SK-N-SH (cell line): Measurements from ENCODE around the gene SLC1A3. TPM values are rescaled to one million over a fixed set of nuclear protein-coding genes. Genes with fewer than 3 reads are reported as not detected.

Experiments used
- CTCF ChIA-PET: fragments of 300-600, 350-600 bp; formaldehyde crosslinking; extraction: SDS; loops from one replicate; lab custom pipeline; 2021; lab: Yijun Ruan, JAX
- POLR2A ChIA-PET: fragments of 350-600 bp; sonication (Branson Sonifier 250); formaldehyde crosslinking; extraction: SDS; loops from one replicate; lab custom pipeline; 2020; ENCODE audit warnings: antibody characterized with exemption, inconsistent platforms; lab: Yijun Ruan, JAX
- DNase-seq: peaks from one replicate; pipeline ENCODE4 v3.0.0; 2012
- H2AFZ ChIP-seq: fragments of 200-600 bp; sonication (generic); 2 replicates; pipeline ENCODE4 v1.8.1; 2016; ENCODE audit warnings: antibody characterized with exemption, mild to moderate bottlenecking, low read depth
- H3F3A ChIP-seq: fragments of 200-600 bp; sonication (generic); replicated peaks from 2 replicates; pipeline ENCODE3; 2016; ENCODE audit warnings: antibody characterized with exemption, mild to moderate bottlenecking; ENCODE audit not compliant: insufficient read depth
- H3K27ac ChIP-seq, 2 experiments: fragments of 200-500 bp in 1 of 2; fragments of 200-600 bp in 1 of 2; sonication (Bioruptor generic) in 1 of 2; sonication (generic), shearing (Covaris generic) in 1 of 2; 2 replicates each; pipeline versions ENCODE4 v1.5.1 to v1.6.1; 2014 to 2016; ENCODE audit warnings: low read depth in 2 of 2, inconsistent platforms in 1 of 2, low read length in 1 of 2, mild to moderate bottlenecking in 1 of 2, mixed read lengths in 1 of 2
- H3K27me3 ChIP-seq: fragments of 200-600 bp; sonication (generic), shearing (Covaris generic); 2 replicates; pipeline ENCODE4 v1.6.1; 2016; ENCODE audit warnings: mixed run types; ENCODE audit not compliant: insufficient read depth
- H3K36me3 ChIP-seq, 2 experiments: fragments of 200-500 bp in 1 of 2; fragments of 200-600 bp in 1 of 2; sonication (Bioruptor generic) in 1 of 2; sonication (generic) in 1 of 2; replicated peaks in 1 of 2; 2 replicates each; pipeline versions ENCODE3 to v1.5.1; 2014 to 2016; ENCODE audit warnings: low read length in 1 of 2, mild to moderate bottlenecking in 1 of 2; ENCODE audit not compliant: insufficient read depth in 2 of 2, control insufficient read depth in 1 of 2
- H3K4me1 ChIP-seq, 2 experiments: fragments of 200-500 bp in 1 of 2; fragments of 200-600 bp in 1 of 2; sonication (Bioruptor generic) in 1 of 2; sonication (generic), shearing (Covaris generic) in 1 of 2; 2 replicates each; pipeline versions ENCODE4 v1.5.1 to v1.6.1; 2014 to 2016; ENCODE audit warnings: low read depth in 1 of 2, low read length in 1 of 2, mixed run types in 1 of 2; ENCODE audit not compliant: insufficient read depth in 2 of 2, control insufficient read depth in 1 of 2
- H3K4me2 ChIP-seq: fragments of 200-600 bp; sonication (generic), shearing (Covaris generic); 2 replicates; pipeline ENCODE4 v1.6.1; 2017; ENCODE audit warnings: mixed run types
- H3K4me3 ChIP-seq, 2 experiments: fragments of 200-500 bp in 1 of 2; fragments of 200-600 bp in 1 of 2; sonication (Bioruptor generic) in 1 of 2; sonication (generic), shearing (Covaris generic) in 1 of 2; 2 replicates each; pipeline versions ENCODE4 v1.5.1 to v1.8.1; 2014 to 2016; ENCODE audit warnings: low read depth in 2 of 2, inconsistent platforms in 1 of 2, low read length in 1 of 2, mild to moderate bottlenecking in 1 of 2, mixed read lengths in 1 of 2, moderate library complexity in 1 of 2
- H3K79me2 ChIP-seq: fragments of 200-600 bp; sonication (generic); 2 replicates; pipeline ENCODE4 v1.8.1; 2017; ENCODE audit warnings: mild to moderate bottlenecking; ENCODE audit not compliant: insufficient read depth
- H3K9ac ChIP-seq: fragments of 200-600 bp; sonication (generic); 2 replicates; pipeline ENCODE4 v1.6.1; 2017; ENCODE audit warnings: mixed run types
- H3K9me2 ChIP-seq: fragments of 200-600 bp; sonication (generic); 2 replicates; pipeline ENCODE4 v1.6.1; 2017; ENCODE audit warnings: mixed run types
- H3K9me3 ChIP-seq: fragments of 200-600 bp; sonication (generic); 2 replicates; pipeline ENCODE4 v1.6.1; 2017; ENCODE audit warnings: mixed run types, mild to moderate bottlenecking, moderate library complexity
- H4K20me1 ChIP-seq: fragments of 200-600 bp; sonication (generic); 2 replicates; pipeline ENCODE4 v1.6.1; 2017; ENCODE audit warnings: mild to moderate bottlenecking, mixed run types; ENCODE audit not compliant: insufficient read depth
- FOSL2 ChIP-seq: IDR thresholded peaks from 2 replicates; pipeline ENCODE4 v1.4.0; 2012; ENCODE audit warnings: low read depth, mild to moderate bottlenecking, moderate library complexity, borderline replicate concordance
- FOXJ3 ChIP-seq: sonication (generic); formaldehyde crosslinking; IDR thresholded peaks from 2 replicates; pipeline ENCODE4 v1.5.1; 2020; ENCODE audit warnings: mild to moderate bottlenecking, missing genetic modification reagents
- FOXM1 ChIP-seq: IDR thresholded peaks from 2 replicates; pipeline ENCODE4 v1.4.0; 2012; ENCODE audit warnings: low read depth, mild to moderate bottlenecking
- MXI1 ChIP-seq: IDR thresholded peaks from 2 replicates; pipeline ENCODE4 v1.6.1; 2012; ENCODE audit warnings: mild to moderate bottlenecking, low read depth, low read length, improper control_type of control experiment
- NRF1 ChIP-seq: IDR thresholded peaks from 2 replicates; pipeline ENCODE4 v1.6.1; 2012; ENCODE audit warnings: low read depth, mild to moderate bottlenecking, low read length
- RFX5 ChIP-seq: IDR thresholded peaks from 2 replicates; pipeline ENCODE4 v1.6.1; 2012; ENCODE audit warnings: mild to moderate bottlenecking, improper control_type of control experiment, low read length
- RXRA ChIP-seq: IDR thresholded peaks from 2 replicates; pipeline ENCODE4 v1.4.0; 2012; ENCODE audit warnings: low read depth, mild to moderate bottlenecking, borderline replicate concordance
- SMC3 ChIP-seq: IDR thresholded peaks from 2 replicates; pipeline ENCODE4 v1.6.1; 2012; ENCODE audit warnings: low read depth, low read length, improper control_type of control experiment
- TEAD4 ChIP-seq: IDR thresholded peaks from 2 replicates; pipeline ENCODE4 v1.4.0; 2012; ENCODE audit warnings: mild to moderate bottlenecking, borderline replicate concordance; ENCODE audit not compliant: insufficient read depth
- WGBS: methylation state at CpG from one replicate; pipeline ENCODE4 v1.1.6; 2017; ENCODE audit warnings: low lambda C conversion rate; 5-methylcytosine and 5-hydroxymethylcytosine counted together
- polyA plus RNA-seq, 3 experiments: library from polyadenylated mRNA; depleted of rRNA; stranded (reverse); fragments of >200 nt; gene quantifications; 2 replicates each; pipeline ENCODE4 v1.2.3, GENCODE V29; 2012
- TF ChIP-seq, protein P1 (sequence below): fragments of 200-600 bp; sonication (generic); IDR thresholded peaks from 2 replicates; pipeline ENCODE4 v1.6.1; 2017; ENCODE audit warnings: antibody characterized with exemption, mild to moderate bottlenecking, moderate library complexity
- TF ChIP-seq, protein P2 (sequence below): fragments of 150-350 bp; IDR thresholded peaks from 2 replicates; pipeline ENCODE4 v1.6.1; 2016; ENCODE audit warnings: mild to moderate bottlenecking, low read depth, low read length
- TF ChIP-seq, protein P3 (sequence below): fragments of 150-350 bp; IDR thresholded peaks from 2 replicates; pipeline ENCODE4 v1.6.1; 2017; ENCODE audit warnings: antibody characterized with exemption, low read length, low read depth, borderline replicate concordance
- TF ChIP-seq, protein P4 (sequence below): IDR thresholded peaks from 2 replicates; pipeline ENCODE4 v1.4.0; 2012; ENCODE audit warnings: low read depth, borderline replicate concordance
- TF ChIP-seq, protein P5 (sequence below): IDR thresholded peaks from 2 replicates; pipeline ENCODE4 v1.4.0; 2012; ENCODE audit warnings: low read depth, borderline replicate concordance
- TF ChIP-seq, protein P6 (sequence below): IDR thresholded peaks from 2 replicates; pipeline ENCODE4 v1.4.0; 2012; ENCODE audit warnings: low read depth

The SLC1A3 gene
- polyA plus RNA-seq, 1 of the 3 experiments (the other 2 are of a cell fraction), result not detected

DNA sequence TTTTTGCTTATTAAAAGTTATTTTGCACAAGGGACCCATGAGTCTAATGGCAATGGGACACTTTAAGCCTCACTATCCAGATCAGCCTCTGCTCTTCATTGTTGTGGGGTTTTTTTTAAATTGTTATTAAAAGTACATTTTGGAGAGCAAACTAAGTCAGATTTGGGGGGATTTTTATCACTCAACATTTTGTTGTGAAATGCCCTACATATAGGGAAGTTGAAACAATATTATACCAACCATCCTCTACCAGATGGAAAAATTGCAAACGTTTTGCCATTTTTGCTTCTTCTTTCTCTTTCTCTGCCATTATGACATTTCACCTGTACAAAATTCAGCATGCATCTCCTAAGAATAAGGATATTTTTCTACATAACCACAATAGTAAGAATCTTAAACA is 75.3 kb downstream of the SLC1A3 start (continued):
- TF ChIP-seq, protein P1, sequence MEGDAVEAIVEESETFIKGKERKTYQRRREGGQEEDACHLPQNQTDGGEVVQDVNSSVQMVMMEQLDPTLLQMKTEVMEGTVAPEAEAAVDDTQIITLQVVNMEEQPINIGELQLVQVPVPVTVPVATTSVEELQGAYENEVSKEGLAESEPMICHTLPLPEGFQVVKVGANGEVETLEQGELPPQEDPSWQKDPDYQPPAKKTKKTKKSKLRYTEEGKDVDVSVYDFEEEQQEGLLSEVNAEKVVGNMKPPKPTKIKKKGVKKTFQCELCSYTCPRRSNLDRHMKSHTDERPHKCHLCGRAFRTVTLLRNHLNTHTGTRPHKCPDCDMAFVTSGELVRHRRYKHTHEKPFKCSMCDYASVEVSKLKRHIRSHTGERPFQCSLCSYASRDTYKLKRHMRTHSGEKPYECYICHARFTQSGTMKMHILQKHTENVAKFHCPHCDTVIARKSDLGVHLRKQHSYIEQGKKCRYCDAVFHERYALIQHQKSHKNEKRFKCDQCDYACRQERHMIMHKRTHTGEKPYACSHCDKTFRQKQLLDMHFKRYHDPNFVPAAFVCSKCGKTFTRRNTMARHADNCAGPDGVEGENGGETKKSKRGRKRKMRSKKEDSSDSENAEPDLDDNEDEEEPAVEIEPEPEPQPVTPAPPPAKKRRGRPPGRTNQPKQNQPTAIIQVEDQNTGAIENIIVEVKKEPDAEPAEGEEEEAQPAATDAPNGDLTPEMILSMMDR, result no peak
- TF ChIP-seq FOXM1, result no peak

- Histone ChIP-seq H3K9ac (no peak overlapping the region), H3K79me2 (no peaks in the 10 kb centered on the region), H3K9me2 (no peaks in the 10 kb centered on the region), H3K4me2 (no peak overlapping the region), H4K20me1 (no peaks in the 10 kb centered on the region), H3F3A (no peaks in the 10 kb centered on the region), H3K9me3 (no peaks in the 10 kb centered on the region), H3K36me3 (no peaks in the 10 kb centered on the region), H3K27me3 (peaks cover 26% of the 10 kb centered on the region), H3K4me1 (peaks cover 0 to 16% of the 10 kb centered on the region in 2 experiments; a peak in 2 of 4 replicates), H2AFZ (no peak overlapping the region), H3K27ac (no peak overlapping the region), H3K4me3 (no peak overlapping the region)
- ChIA-PET POLR2A (no interaction called here), CTCF (interaction anchor here (0.8 to 7.2 kb wide), 4 partner anchors 9 to 47 kb away, joined by 3 to 43 read pairs (median 3); no protein-coding TSS in a partner anchor)
- TF ChIP-seq NRF1 (no peak), MXI1 (no peak), RXRA (no peak), FOXJ3 (CRISPR knock-in tag) (no peak), TEAD4 (no peak), SMC3 (no peak), FOXM1 (no peak), RFX5 (no peak), FOSL2 (no peak)
- TF ChIP-seq, protein P2, sequence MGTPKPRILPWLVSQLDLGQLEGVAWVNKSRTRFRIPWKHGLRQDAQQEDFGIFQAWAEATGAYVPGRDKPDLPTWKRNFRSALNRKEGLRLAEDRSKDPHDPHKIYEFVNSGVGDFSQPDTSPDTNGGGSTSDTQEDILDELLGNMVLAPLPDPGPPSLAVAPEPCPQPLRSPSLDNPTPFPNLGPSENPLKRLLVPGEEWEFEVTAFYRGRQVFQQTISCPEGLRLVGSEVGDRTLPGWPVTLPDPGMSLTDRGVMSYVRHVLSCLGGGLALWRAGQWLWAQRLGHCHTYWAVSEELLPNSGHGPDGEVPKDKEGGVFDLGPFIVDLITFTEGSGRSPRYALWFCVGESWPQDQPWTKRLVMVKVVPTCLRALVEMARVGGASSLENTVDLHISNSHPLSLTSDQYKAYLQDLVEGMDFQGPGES, result no peak
- TF ChIP-seq, protein P3, sequence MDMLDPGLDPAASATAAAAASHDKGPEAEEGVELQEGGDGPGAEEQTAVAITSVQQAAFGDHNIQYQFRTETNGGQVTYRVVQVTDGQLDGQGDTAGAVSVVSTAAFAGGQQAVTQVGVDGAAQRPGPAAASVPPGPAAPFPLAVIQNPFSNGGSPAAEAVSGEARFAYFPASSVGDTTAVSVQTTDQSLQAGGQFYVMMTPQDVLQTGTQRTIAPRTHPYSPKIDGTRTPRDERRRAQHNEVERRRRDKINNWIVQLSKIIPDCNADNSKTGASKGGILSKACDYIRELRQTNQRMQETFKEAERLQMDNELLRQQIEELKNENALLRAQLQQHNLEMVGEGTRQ, result no peak
- TF ChIP-seq, protein P4, sequence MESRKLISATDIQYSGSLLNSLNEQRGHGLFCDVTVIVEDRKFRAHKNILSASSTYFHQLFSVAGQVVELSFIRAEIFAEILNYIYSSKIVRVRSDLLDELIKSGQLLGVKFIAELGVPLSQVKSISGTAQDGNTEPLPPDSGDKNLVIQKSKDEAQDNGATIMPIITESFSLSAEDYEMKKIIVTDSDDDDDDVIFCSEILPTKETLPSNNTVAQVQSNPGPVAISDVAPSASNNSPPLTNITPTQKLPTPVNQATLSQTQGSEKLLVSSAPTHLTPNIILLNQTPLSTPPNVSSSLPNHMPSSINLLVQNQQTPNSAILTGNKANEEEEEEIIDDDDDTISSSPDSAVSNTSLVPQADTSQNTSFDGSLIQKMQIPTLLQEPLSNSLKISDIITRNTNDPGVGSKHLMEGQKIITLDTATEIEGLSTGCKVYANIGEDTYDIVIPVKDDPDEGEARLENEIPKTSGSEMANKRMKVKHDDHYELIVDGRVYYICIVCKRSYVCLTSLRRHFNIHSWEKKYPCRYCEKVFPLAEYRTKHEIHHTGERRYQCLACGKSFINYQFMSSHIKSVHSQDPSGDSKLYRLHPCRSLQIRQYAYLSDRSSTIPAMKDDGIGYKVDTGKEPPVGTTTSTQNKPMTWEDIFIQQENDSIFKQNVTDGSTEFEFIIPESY, result no peak
- TF ChIP-seq, protein P1, result no peak
- TF ChIP-seq, protein P5, sequence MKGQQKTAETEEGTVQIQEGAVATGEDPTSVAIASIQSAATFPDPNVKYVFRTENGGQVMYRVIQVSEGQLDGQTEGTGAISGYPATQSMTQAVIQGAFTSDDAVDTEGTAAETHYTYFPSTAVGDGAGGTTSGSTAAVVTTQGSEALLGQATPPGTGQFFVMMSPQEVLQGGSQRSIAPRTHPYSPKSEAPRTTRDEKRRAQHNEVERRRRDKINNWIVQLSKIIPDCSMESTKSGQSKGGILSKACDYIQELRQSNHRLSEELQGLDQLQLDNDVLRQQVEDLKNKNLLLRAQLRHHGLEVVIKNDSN, result no peak
- TF ChIP-seq, protein P6, sequence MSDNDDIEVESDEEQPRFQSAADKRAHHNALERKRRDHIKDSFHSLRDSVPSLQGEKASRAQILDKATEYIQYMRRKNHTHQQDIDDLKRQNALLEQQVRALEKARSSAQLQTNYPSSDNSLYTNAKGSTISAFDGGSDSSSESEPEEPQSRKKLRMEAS, result no peak
- no peak for DNase-seq
- 17% methylated on average over 2 of the region's 2 CpGs for WGBS
Measured at GRCh38 chr5:36682499-36682898, 76.1 kb downstream of the SLC1A3 start.
